ENCODE results near the gene ARRDC2. TPM values are rescaled to one million over a fixed set of nuclear protein-coding genes. Genes with fewer than 3 reads are reported as not detected.

ARRDC2 gene
- total and polyA plus RNA-seq, 8 donors: 3.8 to 34.8 (median 9.6) TPM

DNA sequence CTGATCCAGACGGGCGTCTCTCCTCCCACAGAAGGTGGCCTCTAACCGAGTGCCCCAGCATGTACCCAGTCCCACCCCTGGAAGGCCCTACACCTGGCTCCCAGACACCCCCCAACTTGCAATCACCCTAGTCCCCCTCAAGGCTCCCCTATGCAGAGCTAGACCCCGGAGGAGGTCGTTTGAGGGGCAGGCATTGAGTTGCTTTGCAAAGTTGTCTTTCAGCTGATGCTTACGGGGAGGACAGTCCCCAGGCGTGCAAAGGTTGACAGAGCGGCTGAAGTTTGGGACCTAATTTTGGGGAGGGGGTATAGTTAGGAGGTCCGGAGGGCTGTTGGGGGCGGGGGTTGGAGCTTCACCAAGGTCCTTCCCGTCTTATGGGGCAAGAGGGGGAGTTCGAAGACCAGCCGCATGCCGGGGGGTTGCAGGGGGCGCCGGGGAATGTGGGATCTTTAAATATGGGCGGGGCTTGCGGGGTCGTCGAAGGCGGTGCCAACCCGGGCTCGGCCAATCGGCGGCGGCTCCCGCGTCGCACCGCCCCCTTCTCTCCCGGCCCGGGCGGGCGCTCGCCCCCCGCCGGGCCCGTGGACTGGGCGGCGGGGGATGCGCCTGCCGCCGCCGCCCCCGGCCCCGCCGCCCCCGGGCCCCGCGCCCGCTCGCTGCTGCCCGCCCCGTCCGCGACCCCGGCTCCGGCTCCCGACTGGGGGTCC lies 41.3 kb upstream of the ARRDC2 start, which contains the start of gene KCNN1:
Gene KCNN1 (plus strand): TSS at position 558 of the 707 bp plus-strand sequence. CDS start 6,782 bp downstream, outside the sequence.
- peaks cover 0 to 5% (median 2%) of the 10 kb centered on the region in 4 donors for H3K27me3 ChIP-seq

GRCh38 chr19:17967257-17968051 lies 40.5 kb upstream of the ARRDC2 start:
- Histone ChIP-seq H3K9me3 (no peaks in the 10 kb centered on the region), H3K27me3 (peaks cover 0 to 5% (median 2%) of the 10 kb centered on the region in 4 donors), H3K36me3 (no peaks in the 10 kb centered on the region), H3K27ac (no peak overlapping the region), H3K4me3 (no peak overlapping the region), H3K4me1 (no peaks in the 10 kb centered on the region)
- DNase-seq: no peak
- no peak for FAIRE-seq
- TF ChIP-seq, protein P1, sequence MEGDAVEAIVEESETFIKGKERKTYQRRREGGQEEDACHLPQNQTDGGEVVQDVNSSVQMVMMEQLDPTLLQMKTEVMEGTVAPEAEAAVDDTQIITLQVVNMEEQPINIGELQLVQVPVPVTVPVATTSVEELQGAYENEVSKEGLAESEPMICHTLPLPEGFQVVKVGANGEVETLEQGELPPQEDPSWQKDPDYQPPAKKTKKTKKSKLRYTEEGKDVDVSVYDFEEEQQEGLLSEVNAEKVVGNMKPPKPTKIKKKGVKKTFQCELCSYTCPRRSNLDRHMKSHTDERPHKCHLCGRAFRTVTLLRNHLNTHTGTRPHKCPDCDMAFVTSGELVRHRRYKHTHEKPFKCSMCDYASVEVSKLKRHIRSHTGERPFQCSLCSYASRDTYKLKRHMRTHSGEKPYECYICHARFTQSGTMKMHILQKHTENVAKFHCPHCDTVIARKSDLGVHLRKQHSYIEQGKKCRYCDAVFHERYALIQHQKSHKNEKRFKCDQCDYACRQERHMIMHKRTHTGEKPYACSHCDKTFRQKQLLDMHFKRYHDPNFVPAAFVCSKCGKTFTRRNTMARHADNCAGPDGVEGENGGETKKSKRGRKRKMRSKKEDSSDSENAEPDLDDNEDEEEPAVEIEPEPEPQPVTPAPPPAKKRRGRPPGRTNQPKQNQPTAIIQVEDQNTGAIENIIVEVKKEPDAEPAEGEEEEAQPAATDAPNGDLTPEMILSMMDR (IDR thresholded peaks at IDR 0.05): no peak
- intact Hi-C loops (cut with DNase I): no loop called here
- WGBS, 2 donors: 5 to 8% methylated on average over 29 to 35 of the region's 35 CpGs
- no peak for ATAC-seq

More for the DNA sequence above, 41.3 kb upstream of the ARRDC2 start, which contains the start of gene KCNN1:
- Histone ChIP-seq H3K27ac (no peak within 1 kb of the TSS), H3K4me1 (no peaks in the 10 kb centered on the region), H3K4me3 (no peak within 1 kb of the TSS), H3K9me3 (no peaks in the 10 kb centered on the region), H3K36me3 (no peaks in the 10 kb centered on the region)
- FAIRE-seq (no peak), DNase-seq (no peak), ATAC-seq (peak in 2 of 4 donors; percentile 36 to 57)
- TF ChIP-seq, protein P1 (IDR thresholded peaks at IDR 0.05): no peak
- 7 to 11% methylated on average over 21 to 59 of the region's 59 CpGs for WGBS, 2 donors
- intact Hi-C loops (cut with DNase I): no loop called here

DNA sequence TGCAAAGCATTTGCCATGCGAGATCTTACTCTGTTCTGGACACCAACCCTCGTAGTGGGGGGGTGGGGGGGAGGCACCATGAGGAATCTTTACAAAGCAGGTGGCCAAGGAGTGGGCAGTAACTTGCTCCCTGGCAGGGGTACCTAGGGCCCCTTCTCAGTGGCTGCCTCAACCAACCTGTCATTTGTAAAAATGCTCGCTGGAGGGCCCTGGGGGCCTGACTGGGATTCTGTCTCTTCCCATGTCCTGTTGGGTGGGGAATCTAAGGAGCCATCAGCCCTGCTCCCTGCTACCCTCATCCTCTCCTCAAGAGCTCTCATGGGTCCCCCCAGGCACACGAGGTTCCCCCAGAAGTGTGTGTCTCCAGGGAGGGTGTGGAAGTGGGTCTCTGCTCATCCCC lies 39.6 kb upstream of the ARRDC2 start:
- no peak for FAIRE-seq
- no peaks in the 10 kb centered on the region for H3K9me3 ChIP-seq
- intact Hi-C loops (cut with DNase I): no loop called here
- H3K27me3 ChIP-seq: peaks cover 0 to 5% (median 2%) of the 10 kb centered on the region in 4 donors
- H3K36me3 ChIP-seq: no peaks in the 10 kb centered on the region
- no peak overlapping the region for H3K4me3 ChIP-seq
- H3K4me1 ChIP-seq: no peaks in the 10 kb centered on the region
- ATAC-seq: no peak
- WGBS, 2 donors: 72 to 79% methylated on average over 4 of the region's 4 CpGs
- H3K27ac ChIP-seq: no peak overlapping the region
- DNase-seq: no peak
- TF ChIP-seq, protein P1 (IDR thresholded peaks at IDR 0.05): no peak

DNA sequence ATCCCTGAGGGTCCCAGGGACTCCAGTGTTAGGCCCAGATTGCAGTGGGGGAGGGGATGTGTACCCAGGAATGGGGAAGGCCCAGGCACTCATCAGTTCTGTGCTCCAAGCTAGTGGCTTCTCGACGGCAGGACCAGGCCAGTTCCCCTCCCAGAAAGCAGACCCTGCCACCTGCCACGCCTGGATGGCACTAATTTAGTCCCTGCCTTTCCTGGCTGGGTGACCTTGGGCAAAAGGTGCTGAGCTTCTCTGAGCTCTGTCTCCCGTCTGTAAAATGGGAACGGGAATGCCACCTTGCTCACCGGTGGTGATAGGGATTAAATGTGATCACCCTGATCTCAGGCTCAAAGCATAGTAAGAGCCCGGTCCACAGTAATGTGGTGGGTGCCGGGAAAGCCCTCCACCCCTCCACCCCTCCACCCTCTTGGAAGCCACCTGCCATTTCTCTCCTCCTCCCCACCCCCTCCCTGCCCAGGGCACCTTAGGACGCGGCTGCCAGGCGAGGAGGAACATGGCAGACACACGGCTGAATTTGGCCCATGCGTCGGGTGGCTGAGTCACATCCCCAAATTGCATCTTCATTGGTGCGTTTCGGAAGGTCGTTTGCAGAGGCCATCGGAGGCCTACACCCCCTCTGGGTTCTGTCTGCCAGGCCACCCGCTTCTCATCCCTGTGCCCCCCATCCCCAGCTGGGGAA lies 38.7 kb upstream of the ARRDC2 start:
- no peak for FAIRE-seq
- intact Hi-C loops (cut with DNase I): no loop called here
- ATAC-seq: no peak
- Histone ChIP-seq H3K27ac (no peak overlapping the region), H3K4me3 (no peak overlapping the region), H3K4me1 (no peaks in the 10 kb centered on the region), H3K9me3 (no peaks in the 10 kb centered on the region), H3K36me3 (no peaks in the 10 kb centered on the region), H3K27me3 (peaks cover 0 to 5% (median 0%) of the 10 kb centered on the region in 4 donors)
- 78 to 83% methylated on average over 19 of the region's 19 CpGs for WGBS, 2 donors
- TF ChIP-seq, protein P1 (IDR thresholded peaks at IDR 0.05): no peak
- no peak for DNase-seq

All from pancreas (tissue), 10 donors.